ENCODE measurements around the gene CAMKK2.

Gene CAMKK2

GRCh38 chr12:121196902-121197301 lies 99.6 kb downstream of the CAMKK2 start:
- no peak for DNase-seq (ENCODE audit: low read depth)

DNA sequence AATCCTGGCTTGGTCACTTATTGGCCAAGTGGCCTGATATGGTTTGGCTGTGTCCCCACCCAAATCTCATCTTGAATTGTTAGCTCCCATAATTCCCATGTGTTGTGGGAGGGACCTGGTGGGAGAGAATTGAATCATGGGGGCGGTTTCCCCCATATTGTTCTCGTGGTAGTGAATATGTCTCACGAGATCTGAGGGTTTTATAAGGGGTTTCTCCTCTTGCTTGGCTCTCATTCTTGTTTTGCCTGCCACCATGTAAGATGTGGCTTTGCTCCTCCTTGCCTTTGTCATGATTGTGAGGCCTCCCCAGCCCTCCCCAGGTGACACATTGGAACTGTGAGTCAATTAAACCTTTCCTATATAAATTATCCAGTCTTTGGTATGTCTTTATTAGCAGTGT lies 105.4 kb downstream of the CAMKK2 start:
- DNase-seq (ENCODE audit: low read depth), result no peak

DNA sequence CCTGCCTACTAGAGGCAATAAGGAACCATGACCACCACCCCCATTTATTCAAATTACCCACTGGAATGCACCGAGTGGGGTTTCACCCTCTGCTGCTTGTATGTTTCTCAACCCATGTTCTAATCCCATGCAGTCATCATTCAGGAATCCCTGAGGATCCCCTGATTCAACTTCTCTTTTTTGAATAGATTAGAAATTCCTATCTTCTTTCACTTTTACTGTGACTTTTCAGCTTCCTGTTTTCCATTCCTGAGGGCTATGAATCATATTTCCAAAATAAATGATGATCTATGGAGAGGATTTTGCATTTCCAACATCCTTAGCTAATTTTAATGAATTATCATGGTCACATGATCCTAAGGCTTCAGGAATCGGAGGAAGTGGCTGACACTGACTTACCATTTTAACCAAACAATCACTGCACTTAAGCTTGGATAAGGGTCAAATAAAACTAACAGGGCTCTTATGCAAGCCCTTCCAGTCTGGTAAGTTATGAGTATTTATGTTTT lies 105.9 kb downstream of the CAMKK2 start:
- no peak for DNase-seq (ENCODE audit: low read depth)

DNA sequence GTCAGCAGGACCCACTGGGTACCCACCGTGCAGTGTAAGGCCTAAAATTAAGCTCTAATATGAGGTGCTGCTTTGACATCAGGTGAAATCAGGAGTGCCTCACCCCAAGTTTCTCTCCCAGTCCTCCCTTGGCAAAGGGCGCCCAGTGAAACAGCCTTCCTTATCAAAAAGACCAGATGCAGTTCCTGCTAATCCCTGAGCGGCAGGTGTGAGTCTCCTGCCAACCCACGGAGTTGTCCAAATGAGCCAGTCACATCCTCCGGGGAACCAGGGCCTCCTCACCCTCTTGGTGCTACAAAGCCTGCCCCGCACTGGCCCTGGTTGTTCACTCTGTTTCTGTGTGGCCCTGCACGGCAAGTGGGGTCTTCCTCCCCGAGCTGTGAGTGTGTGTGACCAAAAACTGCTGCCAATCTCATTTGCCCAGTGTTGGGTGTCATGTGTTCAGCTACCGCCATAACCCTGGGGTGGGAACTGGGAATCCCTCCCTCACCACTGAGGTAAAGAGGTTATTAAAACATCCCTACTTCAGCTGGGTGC lies 106.8 kb downstream of the CAMKK2 start:
- DNase-seq (ENCODE audit: low read depth), result no peak

DNA sequence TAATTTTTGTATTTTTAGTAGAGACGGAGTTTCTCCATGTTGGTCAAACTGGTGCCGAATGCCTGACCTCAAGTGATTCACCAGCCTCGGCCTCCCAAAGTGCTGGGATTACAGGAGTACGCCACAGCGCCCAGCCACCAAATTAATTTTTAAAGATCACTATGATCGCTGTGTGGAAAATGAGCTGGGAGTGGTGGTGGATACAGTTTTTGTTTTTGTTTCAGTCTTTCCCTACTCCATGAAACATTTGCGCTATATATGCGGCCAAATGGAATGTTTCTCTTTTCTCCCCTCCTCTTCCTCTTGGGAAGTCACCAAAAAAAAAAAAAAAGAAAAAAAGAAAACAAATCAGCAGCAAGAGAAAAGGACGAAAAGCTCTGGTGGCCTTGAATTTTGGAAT lies 107.4 kb downstream of the CAMKK2 start:
- no peak for DNase-seq (ENCODE audit: low read depth)

DNA sequence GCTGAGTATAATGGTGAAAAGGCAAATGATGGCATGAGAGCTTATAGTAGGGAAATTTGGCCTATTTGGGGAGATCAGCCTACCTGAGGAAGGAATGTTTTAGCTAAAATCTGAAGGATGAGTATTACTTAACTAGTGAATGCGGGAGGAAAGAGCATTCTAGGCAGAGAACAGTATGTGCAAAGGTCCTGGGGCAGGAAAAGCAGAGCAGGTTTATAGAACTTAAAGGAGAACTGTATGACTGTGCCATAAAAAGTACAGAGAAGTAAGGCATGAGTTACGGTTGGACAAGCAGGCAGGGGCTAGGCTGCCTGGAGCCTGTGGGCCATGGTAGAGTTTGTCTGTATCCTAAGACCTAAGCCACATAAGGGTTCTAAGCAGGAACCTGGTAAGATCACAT lies 108.3 kb downstream of the CAMKK2 start:
- no peak for DNase-seq (ENCODE audit: low read depth)

All from stimulated activated CD4-positive, alpha-beta T cell treated with anti-CD3 and anti-CD28 coated beads, Interleukin-2, amount 100 ng/mL, for 4 hours (primary cell).